HS-5 (cell line): Measurements from ENCODE around the gene PIR.

ENCODE experiments used
- DNase-seq: peaks from one replicate; pipeline ENCODE4 v3.0.0-alpha.2; 2012; ENCODE audit warnings: low read depth

The PIR gene

DNA sequence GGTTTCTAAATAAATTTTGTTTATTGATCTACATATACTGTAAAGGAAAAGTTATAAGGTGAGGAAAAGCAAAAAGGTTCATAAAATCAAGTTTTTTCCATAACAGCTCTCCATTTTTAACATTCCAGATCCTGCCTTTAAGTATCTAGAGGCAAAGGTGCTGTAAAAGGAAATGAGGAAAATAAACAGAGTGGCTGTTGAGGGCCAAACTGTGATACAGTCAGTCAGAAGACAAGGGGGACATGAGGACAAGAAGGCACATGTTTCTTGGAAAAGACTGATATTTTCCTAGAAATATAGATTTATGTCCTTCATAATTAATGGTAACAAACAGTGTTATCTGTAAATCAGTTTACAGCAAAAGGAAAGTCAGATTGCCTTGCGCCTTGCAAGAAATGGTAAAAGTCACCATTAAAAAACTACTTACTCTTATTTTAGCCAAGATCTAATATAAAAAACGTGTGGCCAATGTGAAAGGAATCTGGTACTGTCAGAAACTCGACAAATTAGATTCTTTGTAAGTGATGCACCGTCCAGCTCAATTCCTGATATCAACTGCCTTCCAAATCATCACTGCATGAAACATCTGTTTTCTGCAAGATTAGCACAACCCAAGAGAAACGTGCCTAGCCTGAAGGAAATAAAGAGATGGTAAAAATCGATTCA is 75.0 kb downstream of the PIR start:
- no peak for DNase-seq

DNA sequence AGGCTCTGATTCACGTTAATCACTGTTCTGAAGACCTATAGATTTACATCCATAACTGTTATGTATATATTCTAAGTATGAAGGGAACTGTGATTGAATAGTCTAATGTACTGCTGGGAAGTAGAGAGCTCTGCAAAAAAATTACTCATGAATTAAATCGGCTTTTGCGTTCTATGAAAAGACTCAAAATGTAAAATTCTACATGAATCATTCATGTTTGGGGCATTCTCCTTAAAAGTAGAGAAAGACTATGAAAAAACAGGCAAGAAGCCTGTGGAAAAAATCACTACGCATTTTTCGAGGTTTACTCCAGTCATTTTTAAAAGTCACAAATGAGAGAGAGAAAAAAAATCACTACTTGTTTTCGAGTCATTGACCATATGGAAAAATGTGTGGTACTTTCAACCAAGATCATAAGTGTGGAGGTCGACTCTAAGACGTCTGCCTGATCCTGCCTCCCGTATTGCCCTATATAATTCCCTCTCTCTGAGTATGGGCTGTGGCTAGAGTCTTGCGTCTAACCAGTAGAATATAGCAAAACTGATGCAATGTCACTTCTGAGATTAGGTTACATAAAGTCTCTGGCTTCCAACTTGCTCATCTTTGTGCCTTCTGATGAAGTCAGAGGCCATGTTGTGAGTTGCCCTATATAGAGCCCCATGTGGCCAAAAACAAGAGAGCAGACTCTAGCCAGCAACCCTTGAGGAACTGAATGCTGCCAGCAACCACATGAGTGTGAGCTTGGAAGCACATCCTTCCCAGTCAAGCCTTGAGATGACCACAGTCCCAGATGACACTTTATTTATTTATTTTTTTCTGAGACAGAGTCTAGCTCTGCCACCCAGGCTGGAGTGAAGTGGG is 76.8 kb downstream of the PIR start:
- no peak for DNase-seq

DNA sequence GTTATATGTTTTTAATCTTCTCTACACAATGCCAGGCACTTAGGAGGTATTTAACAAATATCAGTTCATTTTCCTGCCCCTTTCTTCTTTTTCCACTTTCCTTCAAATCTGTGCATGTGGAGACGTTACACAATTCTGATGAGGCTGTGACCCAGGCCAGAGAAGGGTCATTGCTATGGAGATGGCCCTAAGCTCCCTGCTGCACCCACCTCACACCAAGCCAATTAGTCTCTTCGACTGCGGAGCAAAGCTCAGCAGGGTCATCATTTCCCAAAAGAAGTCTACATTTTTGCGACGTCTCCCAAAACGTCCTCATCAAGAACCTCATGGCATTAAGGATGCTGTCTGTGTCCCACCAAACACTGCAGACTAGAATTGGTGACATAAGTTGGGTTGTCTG is 80.0 kb downstream of the PIR start:
- DNase-seq = no peak

DNA sequence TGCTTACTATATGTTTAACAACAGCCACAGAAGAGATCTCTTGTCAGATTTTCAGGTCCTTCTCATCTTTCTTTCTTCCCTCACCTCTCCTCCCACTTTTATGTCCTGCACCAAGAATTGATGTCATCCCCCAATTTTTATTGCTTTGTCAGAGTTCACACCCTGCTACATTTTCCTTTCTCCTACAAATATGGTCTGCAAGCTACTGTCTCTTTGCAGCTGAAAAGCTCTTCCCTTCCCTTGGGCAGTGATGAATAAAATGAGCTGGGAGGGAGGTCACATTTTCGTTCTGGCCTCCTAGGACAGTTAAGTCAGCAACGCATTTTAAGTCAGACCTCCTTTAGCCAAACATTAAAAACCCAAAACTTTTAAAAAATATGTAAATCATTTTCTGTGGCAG is 82.2 kb downstream of the PIR start:
- DNase-seq = no peak

DNA sequence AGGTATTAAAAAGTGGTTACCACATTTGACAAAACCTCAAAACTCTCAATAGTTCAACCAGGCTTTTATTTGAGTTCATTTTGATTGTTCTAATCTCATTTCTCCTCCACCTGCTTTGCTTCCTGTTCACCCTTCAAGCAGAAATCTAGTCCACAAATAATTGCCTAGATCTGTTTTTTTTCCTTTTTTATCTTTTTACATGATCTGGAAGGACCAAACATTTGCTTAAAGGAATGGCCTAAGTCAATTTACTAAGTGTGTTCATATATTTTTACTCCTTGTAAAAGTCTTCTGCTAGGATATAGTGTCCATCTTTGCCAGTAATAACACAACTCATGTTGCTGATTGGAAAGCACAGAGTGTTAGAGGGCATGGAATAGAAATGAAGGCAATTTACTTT is 82.7 kb downstream of the PIR start:
- DNase-seq = no peak

DNA sequence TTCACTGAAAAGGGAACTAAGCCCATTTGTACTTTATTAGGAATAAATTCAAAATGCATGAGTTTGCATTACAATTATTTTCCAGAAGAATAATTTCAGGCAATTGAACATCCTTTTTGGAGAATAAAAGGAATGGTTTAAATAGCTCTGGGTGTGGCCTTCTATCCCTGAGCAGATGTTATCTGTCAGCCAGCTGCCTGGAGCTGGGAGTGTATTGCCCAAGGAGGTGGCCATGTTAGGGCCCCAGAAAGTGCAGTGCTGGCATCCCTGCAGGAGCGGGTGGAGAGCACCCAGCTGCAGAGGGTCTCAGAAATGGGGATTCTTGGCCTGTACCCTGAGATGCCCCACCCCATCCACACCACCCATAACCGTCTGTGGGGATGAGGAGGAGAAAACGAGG is 87.3 kb downstream of the PIR start:
- DNase-seq = no peak

DNA sequence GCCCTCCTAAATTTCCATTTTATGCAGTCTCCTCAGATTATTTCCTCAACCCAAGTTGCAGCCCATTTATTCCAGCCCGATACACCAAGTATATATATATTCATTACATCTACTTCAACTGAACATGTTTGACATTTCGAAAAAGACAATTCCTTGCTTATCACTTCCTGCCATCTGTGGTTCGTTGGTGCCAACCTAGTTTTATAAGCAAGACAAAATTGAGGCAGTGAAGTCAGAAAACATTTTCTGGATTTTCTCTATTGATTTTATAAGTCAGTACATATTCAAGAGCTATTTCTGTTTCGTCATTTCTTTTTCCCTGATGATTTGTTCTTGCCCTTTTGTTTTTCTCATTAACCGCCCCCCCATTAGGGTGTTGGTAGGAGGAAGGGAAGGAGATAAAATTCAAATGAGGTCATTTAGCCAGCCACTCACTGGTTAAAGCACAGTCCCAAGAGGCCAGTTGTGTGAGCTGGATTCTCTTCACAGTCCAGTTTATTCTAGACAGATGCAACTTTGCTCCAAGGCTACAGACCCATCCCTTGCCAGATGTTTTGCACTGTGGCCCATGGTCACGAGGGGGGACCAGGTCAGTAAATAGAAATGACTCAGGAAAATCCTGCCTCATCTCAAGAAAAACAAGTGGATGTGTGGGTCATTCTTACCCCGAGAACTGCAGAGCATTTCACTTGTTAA is 88.6 kb downstream of the PIR start:
- DNase-seq = no peak

DNA sequence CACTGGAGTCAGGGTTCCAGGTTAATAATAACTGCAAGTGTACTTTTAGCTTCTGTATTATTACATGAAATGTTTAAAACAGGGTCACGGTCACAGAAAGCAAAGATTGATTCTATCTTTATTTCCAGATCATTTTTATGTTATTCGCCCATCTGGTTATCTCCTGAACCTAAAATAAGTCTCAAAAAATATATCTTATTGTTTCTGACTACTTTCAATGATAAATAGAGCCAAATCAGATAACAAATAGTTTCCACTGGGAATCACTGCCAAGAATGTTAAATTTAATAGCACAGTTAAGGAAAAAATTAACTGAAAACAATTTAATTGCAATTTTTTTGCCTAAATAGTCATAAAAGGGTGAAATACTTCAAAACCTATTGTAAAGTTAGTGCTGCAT is 91.8 kb downstream of the PIR start:
- no peak for DNase-seq

DNA sequence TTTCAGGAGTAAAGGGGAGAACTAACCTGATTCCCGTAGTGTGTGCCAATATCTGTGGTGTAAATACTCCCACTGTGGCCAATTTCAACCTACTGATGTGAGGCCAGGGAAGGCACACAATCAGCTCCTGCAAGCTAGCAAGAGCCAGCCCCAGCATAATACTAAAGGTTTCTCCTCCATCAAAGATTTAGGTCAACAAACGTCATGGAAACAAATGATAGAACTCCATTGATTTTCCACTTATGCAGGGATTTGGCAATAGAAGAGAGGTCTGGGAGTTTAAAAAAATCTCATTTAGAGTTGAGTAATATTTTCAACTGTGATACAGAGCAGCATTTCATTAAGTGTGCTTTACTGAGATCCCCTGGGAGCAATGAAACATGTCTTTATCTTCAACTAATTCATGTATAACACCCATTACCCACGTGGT is 93.2 kb downstream of the PIR start:
- no peak for DNase-seq

DNA sequence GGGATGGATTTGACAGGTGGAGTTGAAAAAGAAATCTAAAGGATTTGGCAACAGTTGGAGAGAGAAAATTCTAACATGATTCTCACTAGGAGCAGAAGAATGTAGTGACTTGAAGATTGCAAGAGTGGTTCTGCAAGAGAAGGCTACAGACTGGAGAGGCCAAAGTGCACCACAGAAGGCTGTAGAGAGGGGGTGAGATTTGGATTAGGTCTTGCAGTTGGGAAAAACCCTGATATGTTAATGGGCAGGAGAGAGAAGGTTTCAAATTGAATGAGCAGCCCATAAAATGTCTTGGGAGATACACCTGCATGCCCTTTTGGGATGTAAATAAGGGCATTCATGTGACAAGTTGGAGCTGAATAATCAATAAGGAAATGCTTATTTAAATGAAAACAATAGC is 94.3 kb downstream of the PIR start:
- DNase-seq = no peak

DNA sequence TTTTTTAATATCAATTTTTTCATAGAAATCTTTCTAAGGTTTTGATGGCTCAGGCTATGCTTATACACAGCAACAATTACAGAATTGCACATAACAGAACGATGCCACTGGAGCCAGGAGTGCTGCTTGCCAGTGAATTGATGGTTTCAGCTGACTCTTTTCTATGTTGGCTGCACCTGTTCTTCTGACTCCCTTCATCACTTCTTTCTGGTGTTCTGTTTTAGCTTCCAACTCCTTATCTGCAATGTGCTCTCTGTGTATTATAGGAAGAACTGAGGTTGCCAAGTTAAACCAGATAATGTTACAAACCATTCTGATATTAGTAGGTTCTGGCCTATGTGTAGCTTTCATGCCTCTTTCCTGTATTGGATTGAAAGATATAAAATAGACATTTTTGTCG is 97.3 kb downstream of the PIR start:
- no peak for DNase-seq

DNA sequence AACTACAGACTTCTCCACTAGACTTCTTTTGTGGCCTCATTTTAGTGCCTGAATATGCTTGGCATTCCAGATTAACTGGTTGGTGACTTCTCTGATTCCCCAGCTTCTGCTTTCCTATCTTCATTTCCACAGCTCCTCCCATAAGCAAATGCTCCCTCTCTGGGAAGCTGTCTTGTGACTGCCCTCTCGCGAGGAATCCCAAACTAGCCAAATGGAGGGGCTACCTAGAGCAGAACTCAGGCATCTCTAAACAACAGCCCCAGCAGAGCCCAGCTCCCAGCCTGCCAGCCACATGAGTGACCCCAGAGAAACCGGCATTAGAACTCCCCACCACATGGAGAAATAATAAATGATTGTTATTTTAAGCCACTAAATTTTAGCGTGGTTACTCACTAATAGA is 101.3 kb downstream of the PIR start:
- DNase-seq = no peak

DNA sequence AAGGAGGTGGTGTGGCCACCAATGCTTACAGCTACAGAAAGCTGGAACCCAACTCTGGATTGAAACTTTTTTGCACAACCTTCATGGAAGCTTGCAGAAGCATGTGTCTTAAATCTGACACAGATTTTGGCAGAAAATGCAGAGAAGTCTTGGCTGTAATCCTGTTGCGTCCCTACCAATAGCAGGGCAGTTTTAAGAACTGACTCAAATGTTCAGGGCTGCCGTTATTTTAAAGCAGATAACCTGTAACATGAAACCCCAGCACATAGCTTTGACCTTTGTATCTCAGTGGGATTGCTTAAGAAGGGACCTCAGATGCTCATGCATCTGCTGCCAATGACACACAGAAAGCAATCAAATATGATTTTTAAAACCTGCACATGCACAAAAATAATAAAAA is 108.8 kb downstream of the PIR start, which contains the start of gene VEGFD:
Gene VEGFD (minus strand): TSS at position 110 of the 400 bp plus-strand sequence. CDS start 467 bp downstream, outside the sequence.
- no peak for DNase-seq

DNA sequence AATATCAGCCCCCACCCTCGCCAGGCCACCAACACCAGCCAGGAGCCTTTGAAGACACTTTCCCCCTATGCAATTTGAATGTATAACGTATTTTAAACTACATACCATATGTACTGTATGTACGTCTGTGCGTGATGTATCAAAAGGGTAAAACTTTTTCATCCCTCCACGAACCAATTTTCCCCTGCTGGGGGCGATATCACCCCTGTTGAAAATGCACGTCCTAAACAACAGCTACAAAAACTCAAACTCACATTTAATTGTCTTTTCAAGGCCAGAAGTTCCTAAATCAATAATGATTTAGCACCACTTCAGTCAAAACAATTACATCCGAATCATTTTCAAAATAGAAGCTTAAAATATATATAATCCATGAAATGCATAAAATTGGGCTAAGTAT is 110.3 kb downstream of the PIR start:
- no peak for DNase-seq

DNA sequence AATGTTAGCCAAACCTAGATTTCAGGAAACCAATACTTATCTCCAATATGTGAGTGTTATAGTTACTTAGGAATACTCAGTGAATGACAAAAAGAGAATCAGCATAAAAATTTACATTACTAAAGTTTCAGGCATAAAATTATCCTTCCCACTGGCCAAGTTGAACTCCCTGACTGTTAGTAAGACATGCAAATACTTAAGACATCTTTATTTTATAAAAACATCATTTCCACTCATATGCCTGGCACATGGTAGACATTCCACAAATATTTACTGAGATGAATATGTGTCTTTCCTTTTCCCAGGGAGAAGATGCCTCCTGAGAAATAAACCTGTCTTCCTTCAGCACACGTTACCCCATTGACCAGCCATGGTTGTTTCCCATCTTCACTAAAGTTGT is 116.2 kb downstream of the PIR start:
- DNase-seq = no peak

DNA sequence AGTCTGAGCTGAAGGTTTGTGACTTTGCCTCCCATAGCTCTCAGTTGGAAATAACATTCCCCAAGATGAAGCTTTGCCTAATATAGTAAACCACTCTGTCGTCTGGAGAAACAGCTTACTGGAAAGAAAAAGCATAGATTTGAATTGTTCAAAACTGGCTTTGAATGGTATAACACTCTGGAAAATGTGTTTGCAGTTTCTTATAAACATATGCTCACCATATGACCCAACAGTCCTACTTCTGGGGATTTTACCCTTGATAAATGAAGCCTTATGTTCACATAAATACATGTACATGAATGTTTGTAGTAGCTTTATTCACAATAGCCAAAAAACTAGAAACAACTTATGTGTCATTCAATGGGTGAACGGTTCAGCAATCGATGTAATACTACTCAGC is 119.2 kb downstream of the PIR start:
- no peak for DNase-seq

DNA sequence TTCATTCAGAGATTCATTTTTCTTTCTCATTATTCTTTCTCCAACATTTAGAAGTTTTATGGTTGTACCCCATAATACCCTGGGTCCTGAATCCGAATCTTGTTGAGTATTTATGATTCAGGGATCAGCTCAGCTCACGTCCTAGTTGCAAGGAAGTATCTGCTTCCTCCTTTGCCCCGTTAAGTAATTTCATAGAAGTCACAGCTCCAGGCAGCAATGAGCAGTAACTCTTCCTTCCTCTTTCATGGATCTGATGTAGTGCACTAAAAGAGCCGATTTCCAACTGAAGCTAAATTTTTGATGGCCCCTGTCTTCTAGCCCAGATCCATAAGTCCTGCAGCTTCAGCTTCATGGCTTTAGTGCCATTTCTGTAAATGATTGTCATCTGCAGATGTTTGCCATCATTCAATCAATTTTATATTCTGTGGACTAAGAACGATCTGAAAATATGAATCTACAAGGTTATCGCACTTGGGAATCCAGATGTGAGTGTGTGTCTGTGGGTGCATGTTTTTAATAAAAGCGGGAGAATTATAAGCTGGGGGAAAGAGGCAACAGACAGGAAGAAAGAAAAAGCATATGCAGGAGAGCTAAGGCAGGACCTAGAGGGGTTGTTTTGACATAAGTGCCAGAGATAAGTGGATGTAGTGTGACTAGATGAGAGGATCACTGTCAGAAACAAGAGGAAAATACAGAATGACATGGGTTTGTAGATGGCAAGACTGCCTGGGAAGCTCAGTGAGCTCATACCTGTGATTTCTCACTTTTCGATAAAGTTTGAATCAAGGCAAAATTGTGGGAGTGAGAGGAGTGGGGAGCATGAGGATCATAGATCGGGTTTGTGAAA is 126.4 kb downstream of the PIR start:
- no peak for DNase-seq

DNA sequence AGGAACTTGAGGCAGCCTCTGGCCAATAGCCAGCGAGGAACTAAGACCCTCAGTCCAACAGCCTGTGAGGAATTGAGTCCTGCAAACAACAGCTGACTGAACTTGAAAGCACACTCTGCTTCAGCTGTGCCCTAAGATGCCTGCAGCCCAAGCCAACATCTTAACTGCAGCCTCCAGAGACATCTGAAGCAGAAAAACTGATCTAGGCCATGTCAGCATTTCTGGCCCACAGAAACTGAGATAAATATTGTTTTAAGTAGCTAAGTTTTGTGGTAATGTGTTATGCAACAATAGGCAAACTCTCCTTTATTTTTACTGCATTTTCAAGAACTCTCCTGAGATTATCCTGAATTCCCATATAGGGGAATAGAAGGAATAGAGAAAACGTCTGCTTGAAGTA is 133.4 kb downstream of the PIR start:
- no peak for DNase-seq

DNA sequence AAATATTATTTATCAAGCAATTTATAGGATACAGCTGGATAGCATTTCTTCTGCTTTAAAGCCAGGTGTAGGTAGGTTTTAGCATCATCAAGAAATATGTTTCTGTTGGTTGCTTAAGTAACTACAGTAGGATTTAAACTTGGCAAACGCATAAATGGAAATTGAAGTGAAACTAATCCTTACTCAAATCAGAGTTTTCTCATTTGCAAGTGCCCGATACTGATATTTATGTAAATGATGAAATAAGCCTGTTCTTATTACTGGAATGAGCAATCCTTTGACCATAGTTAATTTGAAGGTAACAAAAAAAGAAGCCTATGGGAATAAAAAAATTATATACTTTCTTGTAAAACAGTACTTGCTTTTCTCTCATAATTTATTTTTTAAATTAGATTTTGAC is 134.6 kb downstream of the PIR start:
- DNase-seq = no peak

DNA sequence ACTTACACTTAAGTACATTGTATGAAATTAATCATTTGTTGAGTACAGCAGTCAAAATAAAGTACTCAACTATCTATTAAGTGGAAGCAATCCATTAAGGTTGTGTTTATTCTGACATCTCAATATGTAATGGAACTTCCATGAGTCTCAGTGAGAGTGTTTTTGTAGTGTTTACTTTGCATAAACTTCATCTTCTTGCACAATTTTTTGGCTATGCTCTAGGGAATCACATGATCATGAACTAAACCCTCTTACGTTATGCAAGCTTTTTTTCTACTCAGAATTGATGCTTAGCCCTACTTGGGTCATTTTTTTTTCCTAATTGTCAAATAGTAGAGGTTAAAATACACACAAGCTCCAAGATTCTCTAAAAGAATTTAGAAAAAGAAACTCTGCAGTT is 136.7 kb downstream of the PIR start:
- no peak for DNase-seq

DNA sequence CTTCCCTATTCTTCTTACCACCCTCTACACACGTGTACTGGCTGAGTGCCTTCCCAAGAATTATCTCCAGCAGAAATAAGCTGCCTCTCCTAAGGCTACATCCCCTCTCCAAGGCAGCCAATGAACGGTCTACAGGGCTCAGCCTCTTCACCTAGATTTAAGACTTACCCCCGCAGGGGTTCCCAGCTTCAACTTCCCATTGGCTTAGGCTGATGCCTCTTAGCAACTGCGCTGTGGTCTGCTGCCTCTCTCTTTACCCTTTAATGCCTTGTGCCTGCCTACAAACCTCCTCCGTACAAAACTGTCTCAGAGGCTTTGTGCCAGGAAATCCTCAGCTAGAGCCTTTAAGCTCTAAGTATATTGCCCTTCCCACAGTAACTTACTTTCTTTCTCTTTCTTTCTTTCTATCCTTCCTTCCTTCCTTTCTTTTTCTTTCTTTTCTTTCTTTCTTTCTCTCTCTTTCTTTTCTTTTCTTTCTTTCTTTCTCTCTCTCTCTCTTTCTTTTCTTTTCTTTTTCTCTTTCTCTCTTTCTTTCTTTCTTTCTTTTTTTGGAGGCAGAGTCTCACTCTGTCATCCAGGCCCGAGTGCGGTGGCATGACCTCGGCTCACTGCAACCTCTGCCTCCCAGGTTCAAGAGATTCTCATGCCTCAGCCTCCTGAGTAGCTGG is 142.7 kb downstream of the PIR start:
- no peak for DNase-seq

DNA sequence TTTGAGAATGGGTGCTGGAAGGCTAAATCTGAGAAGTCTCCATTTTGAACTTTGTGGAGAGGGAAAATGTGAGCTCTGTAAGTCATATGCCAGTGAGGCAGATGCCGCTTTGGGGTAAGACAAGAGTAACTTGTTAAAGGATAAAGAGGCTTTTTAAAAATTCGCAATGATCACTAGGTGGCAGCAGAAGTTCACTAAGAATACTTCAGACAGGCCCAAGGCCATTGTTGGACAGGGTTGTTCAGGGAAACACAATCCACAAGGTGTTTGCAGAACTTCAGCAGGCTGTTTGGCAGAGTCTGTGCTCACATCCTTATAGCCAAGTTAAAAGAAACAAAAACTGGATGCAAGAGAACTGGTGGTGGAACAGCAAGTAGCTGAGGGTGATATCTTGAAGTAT is 144.1 kb downstream of the PIR start:
- no peak for DNase-seq
